H9 (cell line): ENCODE data around the gene KCNN3. TPM values are rescaled to one million over a fixed set of nuclear protein-coding genes. Genes with fewer than 3 reads are reported as not detected.

Experiments
- DNase-seq: peaks from one replicate; pipeline ENCODE4 v3.0.0-alpha.2; 2017
- H2AFZ ChIP-seq: one replicate; pipeline ENCODE4 v1.6.1; 2013; ENCODE audit warnings: mild to moderate bottlenecking, low read length, control low read depth, moderate library complexity
- H2AK5ac ChIP-seq: 2 replicates; pipeline ENCODE4 v1.6.1; 2013; ENCODE audit warnings: low read length, control low read depth, mixed read lengths; ENCODE audit not compliant: insufficient read length
- H2BK120ac ChIP-seq: one replicate; pipeline ENCODE4 v1.6.1; 2013; ENCODE audit warnings: low read depth, mild to moderate bottlenecking, low read length, control low read depth, inconsistent platforms; ENCODE audit not compliant: poor library complexity, severe bottlenecking
- H2BK12ac ChIP-seq: 2 replicates; pipeline ENCODE4 v1.6.1; 2013; ENCODE audit warnings: low read length, control low read depth, mixed read lengths, low read depth; ENCODE audit not compliant: insufficient read length
- H2BK15ac ChIP-seq: 2 replicates; pipeline ENCODE4 v1.6.1; 2013; ENCODE audit warnings: low read depth, low read length, control low read depth
- H2BK20ac ChIP-seq: one replicate; pipeline ENCODE4 v1.6.1; 2013; ENCODE audit warnings: low read depth, mild to moderate bottlenecking, low read length, control low read depth, inconsistent platforms; ENCODE audit not compliant: poor library complexity, severe bottlenecking
- H2BK5ac ChIP-seq: 2 replicates; pipeline ENCODE4 v1.6.1; 2013; ENCODE audit warnings: low read length, control low read depth, mixed read lengths; ENCODE audit not compliant: insufficient read length
- H3K14ac ChIP-seq: 2 replicates; pipeline ENCODE4 v1.6.1; 2013; ENCODE audit warnings: low read length, control low read depth; ENCODE audit not compliant: insufficient read depth
- H3K18ac ChIP-seq: 2 replicates; pipeline ENCODE4 v1.6.1; 2013; ENCODE audit warnings: low read depth, mild to moderate bottlenecking, mixed read lengths, low read length, control low read depth; ENCODE audit not compliant: insufficient read length
- H3K23ac ChIP-seq: 2 replicates; pipeline ENCODE4 v1.6.1; 2013; ENCODE audit warnings: low read length, control low read depth, mixed read lengths, low read depth; ENCODE audit not compliant: insufficient read length
- H3K23me2 ChIP-seq: 2 replicates; pipeline ENCODE4 v1.6.1; 2013; ENCODE audit warnings: low read depth, mild to moderate bottlenecking, mixed read lengths, low read length, control low read depth; ENCODE audit not compliant: insufficient read length, poor library complexity, severe bottlenecking
- H3K27ac ChIP-seq: 2 replicates; pipeline ENCODE4 v1.5.1; 2013; ENCODE audit warnings: low read length, control low read depth, mixed read lengths, low read depth; ENCODE audit not compliant: insufficient read length
- H3K27me3 ChIP-seq: 2 replicates; pipeline ENCODE4 v1.6.1; 2013; ENCODE audit warnings: low read length, control low read depth, inconsistent platforms; ENCODE audit not compliant: insufficient read depth
- H3K4ac ChIP-seq: 2 replicates; pipeline ENCODE4 v1.6.1; 2013; ENCODE audit warnings: low read depth, mild to moderate bottlenecking, control low read depth, inconsistent platforms, low read length, moderate library complexity
- H3K4me1 ChIP-seq: 2 replicates; pipeline ENCODE4 v1.6.1; 2013; ENCODE audit warnings: low read length, control low read depth, inconsistent platforms; ENCODE audit not compliant: insufficient read depth
- H3K4me2 ChIP-seq: 2 replicates; pipeline ENCODE4 v1.6.1; 2013; ENCODE audit warnings: low read length, control low read depth, mixed read lengths; ENCODE audit not compliant: insufficient read length, insufficient read depth
- H3K56ac ChIP-seq: 2 replicates; pipeline ENCODE4 v1.6.1; 2013; ENCODE audit warnings: low read depth, mild to moderate bottlenecking, mixed read lengths, low read length, control low read depth; ENCODE audit not compliant: insufficient read length
- H3K79me1 ChIP-seq: 2 replicates; pipeline ENCODE4 v1.6.1; 2013; ENCODE audit warnings: low read depth, mild to moderate bottlenecking, moderate library complexity, low read length, control low read depth, inconsistent platforms; ENCODE audit not compliant: insufficient read depth, poor library complexity, severe bottlenecking
- H3K79me2 ChIP-seq: 2 replicates; pipeline ENCODE4 v1.6.1; 2013; ENCODE audit warnings: low read length, control low read depth, inconsistent platforms; ENCODE audit not compliant: insufficient read depth
- H3K9ac ChIP-seq: 2 replicates; pipeline ENCODE4 v1.6.1; 2013; ENCODE audit warnings: low read length, control low read depth, mixed read lengths; ENCODE audit not compliant: insufficient read length; ENCODE audit errors: extremely low read depth
- H3K9me3 ChIP-seq: one replicate; pipeline ENCODE4 v1.6.1; 2013; ENCODE audit warnings: low read depth, low read length, inconsistent platforms; ENCODE audit not compliant: control insufficient read depth
- H3T11ph ChIP-seq: one replicate; pipeline ENCODE4 v1.6.1; 2013; ENCODE audit warnings: mild to moderate bottlenecking, low read length, control low read depth, inconsistent platforms
- H4K20me1 ChIP-seq: one replicate; pipeline ENCODE4 v1.6.1; 2013; ENCODE audit not compliant: control insufficient read depth, insufficient read length, insufficient read depth
- H4K5ac ChIP-seq: 2 replicates; pipeline ENCODE4 v1.6.1; 2013; ENCODE audit warnings: low read depth, mild to moderate bottlenecking, mixed read lengths, low read length, control low read depth; ENCODE audit not compliant: insufficient read length
- H4K8ac ChIP-seq: replicated peaks from 2 replicates; pipeline ENCODE4 v1.6.1; 2013; ENCODE audit warnings: low read length, control low read depth, mixed read lengths, low read depth; ENCODE audit not compliant: insufficient read length
- H4K91ac ChIP-seq: 2 replicates; pipeline ENCODE4 v1.6.1; 2013; ENCODE audit warnings: low read depth, mild to moderate bottlenecking, moderate library complexity, mixed read lengths, low read length, control low read depth; ENCODE audit not compliant: insufficient read length
- H3K27ac Mint-ChIP-seq, 3 experiments: 2 replicates in 2 of 3; 3 replicates in 1 of 3; pipeline ENCODE4 v1.8.0; 2020 to 2021; ENCODE audit warnings: mixed read lengths in 3 of 3, mild to moderate bottlenecking in 1 of 3, moderate library complexity in 1 of 3
- H3K27me3 Mint-ChIP-seq: 2 replicates; pipeline ENCODE4 v1.8.0; 2021; ENCODE audit warnings: low read depth, mild to moderate bottlenecking, moderate library complexity, mixed read lengths
- H3K36me3 Mint-ChIP-seq, 3 experiments: 2 replicates in 2 of 3; 3 replicates in 1 of 3; pipeline ENCODE4 v1.8.0; 2020 to 2021; ENCODE audit warnings: low read depth in 3 of 3, mixed read lengths in 3 of 3; ENCODE audit not compliant: insufficient read depth in 1 of 3
- H3K4me1 Mint-ChIP-seq, 2 experiments: 2 replicates each; pipeline ENCODE4 v1.8.0; 2020; ENCODE audit warnings: mixed read lengths in 2 of 2
- H3K4me3 Mint-ChIP-seq, 2 experiments: 2 replicates in 1 of 2; 3 replicates in 1 of 2; pipeline ENCODE4 v1.8.0; 2020 to 2021; ENCODE audit warnings: mild to moderate bottlenecking in 2 of 2, mixed read lengths in 2 of 2, moderate library complexity in 1 of 2
- H3K9me3 Mint-ChIP-seq, 2 experiments: 2 replicates in 1 of 2; 3 replicates in 1 of 2; pipeline ENCODE4 v1.8.0; 2020; ENCODE audit warnings: mild to moderate bottlenecking in 2 of 2, mixed read lengths in 2 of 2, moderate library complexity in 1 of 2
- CTCF ChIP-seq: fragments of 200-600 bp; sonication (generic); conservative IDR thresholded peaks from 3 replicates; pipeline ENCODE4 v1.8.0; 2021; ENCODE audit warnings: antibody characterized with exemption, mild to moderate bottlenecking
- WGBS: extraction: QIAGEN DNeasy Blood & Tissue Kit; methylation state at CpG from one replicate; pipeline ENCODE4 v1.1.7; 2013; ENCODE audit warnings: missing lambda C conversion rate, low lambda C conversion rate, mixed read lengths; ENCODE audit not compliant: insufficient read length; ENCODE audit errors: extremely low coverage; 5-methylcytosine and 5-hydroxymethylcytosine counted together
- total RNA-seq: library from RNA; stranded (reverse); gene quantifications from 2 replicates; pipeline ENCODE4 v1.2.1, GENCODE V29; 2021

The KCNN3 gene
- total RNA-seq, 1 experiment from 2014 or later, result 0.83 TPM

GRCh38 chr1:154788110-154788870, 81.8 kb downstream of the KCNN3 start:
- Histone ChIP-seq H3K18ac (no peak overlapping the region), H3K23ac (no peak overlapping the region), H3K27me3 (no peaks in the 10 kb centered on the region), H2BK5ac (no peak overlapping the region), H3K4me2 (no peak overlapping the region), H3K14ac (no peak overlapping the region), H3K23me2 (no peaks in the 10 kb centered on the region), H3K4me1 (no peaks in the 10 kb centered on the region), H2AFZ (no peak overlapping the region), H4K20me1 (no peaks in the 10 kb centered on the region), H4K5ac (no peak overlapping the region), H2BK12ac (no peak overlapping the region), H3K9me3 (no peaks in the 10 kb centered on the region), H3T11ph (no peak overlapping the region), H4K91ac (no peak overlapping the region), H3K27ac (no peak overlapping the region), H3K79me2 (no peaks in the 10 kb centered on the region), H4K8ac (no peak overlapping the region), H3K79me1 (no peaks in the 10 kb centered on the region), H2BK15ac (no peak overlapping the region), H2BK20ac (no peak overlapping the region), H3K9ac (no peak overlapping the region), H3K4ac (no peak overlapping the region), H2BK120ac (no peak overlapping the region), H3K56ac (no peak overlapping the region), H2AK5ac (no peak overlapping the region)
- Mint-ChIP-seq H3K27ac (no peak overlapping the region), H3K9me3 (no peaks in the 10 kb centered on the region), H3K36me3 (no peaks in the 10 kb centered on the region), H3K27me3 (peaks cover 11% of the 10 kb centered on the region), H3K4me1 (peaks cover 13 to 19% of the 10 kb centered on the region in 2 experiments), H3K4me3 (no peak overlapping the region)
- no peak for DNase-seq
- WGBS, result no CpG with 5 or more reads among the region's 12 CpGs
- TF ChIP-seq CTCF, result no peak
